Measurements from ENCODE around the gene ZFYVE19.

The ZFYVE19 gene

DNA sequence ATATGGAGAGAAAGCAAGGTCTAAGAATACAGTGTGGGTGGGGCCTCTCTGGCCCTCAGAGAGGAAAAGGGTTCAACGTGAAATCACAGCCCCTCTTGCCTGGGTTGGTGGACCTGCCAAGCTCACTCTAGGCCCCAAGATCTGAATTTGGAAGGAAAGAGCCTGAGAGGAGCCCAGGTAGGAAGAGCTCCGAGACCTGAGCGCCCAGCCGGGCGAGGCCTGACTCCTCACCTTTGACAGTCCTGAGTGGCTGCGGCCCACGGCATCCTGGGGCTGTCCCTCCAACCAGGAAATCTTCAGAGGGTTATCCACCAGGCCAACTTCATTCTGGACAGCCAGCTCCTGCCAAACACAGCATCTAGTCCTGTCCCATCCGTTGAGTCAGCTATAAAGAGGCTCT is 33.4 kb upstream of the ZFYVE19 start:
- Histone ChIP-seq H3K4me1 (ENCODE audit: low read length) (peaks cover 34% of the 10 kb centered on the region), H2AFZ (ENCODE audit: low read depth, low read length) (no peak overlapping the region), H3K27me3 (ENCODE audit: low read depth, low read length) (no peaks in the 10 kb centered on the region), H3K4me3 (ENCODE audit: low read length) (no peak overlapping the region), H4K20me1 (ENCODE audit: insufficient read depth, low read length) (no peaks in the 10 kb centered on the region), H3K36me3 (replicated peaks; ENCODE audit: low read depth, low read length) (peaks cover 11% of the 10 kb centered on the region), H3K27ac (ENCODE audit: low read length) (no peak overlapping the region), H3K4me2 (ENCODE audit: low read length) (no peak overlapping the region), H3K9me3 (ENCODE audit: insufficient read depth, low read length) (no peaks in the 10 kb centered on the region), H3K9ac (ENCODE audit: low read length) (no peak overlapping the region), H3K79me2 (ENCODE audit: low read length) (no peaks in the 10 kb centered on the region)
- TF ChIP-seq, protein P1, sequence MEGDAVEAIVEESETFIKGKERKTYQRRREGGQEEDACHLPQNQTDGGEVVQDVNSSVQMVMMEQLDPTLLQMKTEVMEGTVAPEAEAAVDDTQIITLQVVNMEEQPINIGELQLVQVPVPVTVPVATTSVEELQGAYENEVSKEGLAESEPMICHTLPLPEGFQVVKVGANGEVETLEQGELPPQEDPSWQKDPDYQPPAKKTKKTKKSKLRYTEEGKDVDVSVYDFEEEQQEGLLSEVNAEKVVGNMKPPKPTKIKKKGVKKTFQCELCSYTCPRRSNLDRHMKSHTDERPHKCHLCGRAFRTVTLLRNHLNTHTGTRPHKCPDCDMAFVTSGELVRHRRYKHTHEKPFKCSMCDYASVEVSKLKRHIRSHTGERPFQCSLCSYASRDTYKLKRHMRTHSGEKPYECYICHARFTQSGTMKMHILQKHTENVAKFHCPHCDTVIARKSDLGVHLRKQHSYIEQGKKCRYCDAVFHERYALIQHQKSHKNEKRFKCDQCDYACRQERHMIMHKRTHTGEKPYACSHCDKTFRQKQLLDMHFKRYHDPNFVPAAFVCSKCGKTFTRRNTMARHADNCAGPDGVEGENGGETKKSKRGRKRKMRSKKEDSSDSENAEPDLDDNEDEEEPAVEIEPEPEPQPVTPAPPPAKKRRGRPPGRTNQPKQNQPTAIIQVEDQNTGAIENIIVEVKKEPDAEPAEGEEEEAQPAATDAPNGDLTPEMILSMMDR (IDR thresholded peaks at IDR 0.05; ENCODE audit: low read depth, low read length) = no peak
- no peak for TF ChIP-seq EZH2phosphoT487 (IDR thresholded peaks at IDR 0.05; ENCODE audit: low read depth)

DNA sequence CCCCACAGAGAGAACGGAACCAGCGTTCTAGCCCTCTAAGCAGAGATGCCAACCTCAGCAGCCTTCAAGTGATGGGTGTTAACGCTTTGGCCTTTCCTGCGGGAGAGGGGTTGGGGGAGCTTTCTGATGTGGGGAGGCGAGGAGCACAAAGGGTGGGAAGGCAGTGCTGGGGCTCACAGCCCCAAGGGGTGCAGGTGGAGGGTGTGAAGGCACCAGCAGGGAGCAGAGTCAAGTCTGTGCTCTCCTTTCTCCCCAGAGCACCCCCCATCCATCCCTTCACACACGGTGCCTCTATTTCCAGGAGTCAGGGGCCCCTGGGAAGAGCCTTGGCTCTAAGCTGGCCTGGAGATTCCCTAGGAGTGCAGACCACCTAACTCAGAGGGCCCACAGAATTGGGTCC is 33.0 kb upstream of the ZFYVE19 start:
- Histone ChIP-seq H3K4me1 (ENCODE audit: low read length) (peaks cover 30% of the 10 kb centered on the region), H3K36me3 (replicated peaks; ENCODE audit: low read depth, low read length) (peaks cover 11% of the 10 kb centered on the region), H4K20me1 (ENCODE audit: insufficient read depth, low read length) (no peaks in the 10 kb centered on the region), H3K4me2 (ENCODE audit: low read length) (no peak overlapping the region), H3K9ac (ENCODE audit: low read length) (no peak overlapping the region), H2AFZ (ENCODE audit: low read depth, low read length) (no peak overlapping the region), H3K9me3 (ENCODE audit: insufficient read depth, low read length) (no peaks in the 10 kb centered on the region), H3K79me2 (ENCODE audit: low read length) (no peaks in the 10 kb centered on the region), H3K27me3 (ENCODE audit: low read depth, low read length) (no peaks in the 10 kb centered on the region), H3K4me3 (ENCODE audit: low read length) (no peak overlapping the region), H3K27ac (ENCODE audit: low read length) (no peak overlapping the region)
- TF ChIP-seq EZH2phosphoT487 (IDR thresholded peaks at IDR 0.05; ENCODE audit: low read depth) = no peak
- TF ChIP-seq, protein P1 (IDR thresholded peaks at IDR 0.05; ENCODE audit: low read depth, low read length) = no peak

DNA sequence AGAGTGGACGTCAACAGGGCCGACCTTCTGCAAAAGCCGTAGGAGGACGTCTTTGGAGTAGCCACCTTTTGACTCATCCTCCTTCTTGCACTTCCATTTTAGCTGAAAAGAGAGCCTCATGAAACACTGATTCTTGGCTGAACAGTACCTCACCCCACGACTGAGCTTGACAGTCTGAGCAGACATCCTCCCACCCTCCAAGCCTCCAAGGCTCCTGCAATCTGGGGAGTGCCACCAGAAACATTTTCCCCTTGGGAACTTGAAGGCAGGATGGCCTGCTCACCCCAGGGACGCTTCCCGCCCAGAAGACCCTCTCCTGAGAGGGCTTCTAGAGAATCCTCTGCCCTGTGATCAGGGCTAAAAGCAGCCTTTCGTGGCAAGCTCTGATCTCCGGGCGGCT is 31.9 kb upstream of the ZFYVE19 start:
- no peak for TF ChIP-seq EZH2phosphoT487 (IDR thresholded peaks at IDR 0.05; ENCODE audit: low read depth)
- TF ChIP-seq, protein P1 (IDR thresholded peaks at IDR 0.05; ENCODE audit: low read depth, low read length) = no peak
- Histone ChIP-seq H3K27ac (ENCODE audit: low read length) (no peak overlapping the region), H3K79me2 (ENCODE audit: low read length) (no peaks in the 10 kb centered on the region), H3K4me3 (ENCODE audit: low read length) (no peak overlapping the region), H3K36me3 (replicated peaks; ENCODE audit: low read depth, low read length) (peaks cover 14% of the 10 kb centered on the region), H3K9ac (ENCODE audit: low read length) (no peak overlapping the region), H2AFZ (ENCODE audit: low read depth, low read length) (no peak overlapping the region), H4K20me1 (ENCODE audit: insufficient read depth, low read length) (no peaks in the 10 kb centered on the region), H3K9me3 (ENCODE audit: insufficient read depth, low read length) (no peaks in the 10 kb centered on the region), H3K27me3 (ENCODE audit: low read depth, low read length) (no peaks in the 10 kb centered on the region), H3K4me2 (ENCODE audit: low read length) (no peak overlapping the region), H3K4me1 (ENCODE audit: low read length) (peaks cover 19% of the 10 kb centered on the region)

DNA sequence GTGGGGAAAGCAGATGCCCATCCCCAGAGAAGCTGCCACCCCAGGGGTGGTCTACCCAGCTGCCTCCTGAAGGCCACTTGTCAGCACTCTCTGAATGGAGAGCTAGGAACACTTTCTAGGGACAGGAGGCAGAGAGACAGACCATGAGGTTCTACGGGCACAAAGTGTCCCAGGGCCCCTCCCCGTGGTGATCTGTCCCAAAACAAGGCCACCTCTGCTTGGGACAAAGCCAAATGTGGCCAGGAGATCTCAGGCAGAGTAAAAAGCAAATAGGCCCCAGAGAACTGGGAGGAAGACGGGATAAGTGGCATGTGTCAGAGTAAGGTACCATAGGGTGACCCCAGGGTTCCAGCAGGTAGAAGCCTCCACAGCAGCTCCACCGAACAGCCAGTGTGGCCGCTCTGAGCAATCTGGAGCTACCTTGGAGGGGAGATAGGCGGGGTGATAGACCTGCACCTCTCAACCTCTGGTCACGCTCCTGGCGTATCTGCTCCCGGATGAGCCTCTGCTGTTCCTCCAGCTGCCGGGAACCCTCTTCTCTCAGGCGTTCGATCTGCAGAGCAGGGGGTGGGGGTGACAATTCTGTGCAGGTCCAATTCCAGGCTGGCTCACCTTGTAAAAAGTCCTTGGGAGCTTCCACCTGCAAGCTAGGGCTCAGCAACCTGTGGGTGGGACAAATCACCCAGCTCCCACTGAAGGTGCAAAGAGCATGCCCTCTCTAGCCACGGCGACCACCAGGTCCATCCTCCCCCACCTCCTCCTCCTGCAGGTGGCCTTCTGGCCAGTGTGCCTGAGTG is 31.0 kb upstream of the ZFYVE19 start:
- TF ChIP-seq EZH2phosphoT487 (IDR thresholded peaks at IDR 0.05; ENCODE audit: low read depth) = no peak
- TF ChIP-seq, protein P1 (IDR thresholded peaks at IDR 0.05; ENCODE audit: low read depth, low read length) = no peak

More for the DNA sequence above, 31.0 kb upstream of the ZFYVE19 start:
- Histone ChIP-seq H3K4me1 (ENCODE audit: low read length) (peaks cover 10% of the 10 kb centered on the region), H3K79me2 (ENCODE audit: low read length) (no peaks in the 10 kb centered on the region), H3K27me3 (ENCODE audit: low read depth, low read length) (no peaks in the 10 kb centered on the region), H4K20me1 (ENCODE audit: insufficient read depth, low read length) (no peaks in the 10 kb centered on the region), H3K4me3 (ENCODE audit: low read length) (no peak overlapping the region), H3K27ac (ENCODE audit: low read length) (no peak overlapping the region), H3K9me3 (ENCODE audit: insufficient read depth, low read length) (no peaks in the 10 kb centered on the region), H3K9ac (ENCODE audit: low read length) (no peak overlapping the region), H3K4me2 (ENCODE audit: low read length) (no peak overlapping the region), H2AFZ (ENCODE audit: low read depth, low read length) (no peak overlapping the region), H3K36me3 (replicated peaks; ENCODE audit: low read depth, low read length) (peaks cover 14% of the 10 kb centered on the region)

All from OCI-LY3 (cell line).